Pancreas (tissue), 10 donors: ENCODE measurements around the gene ZBTB20. TPM values are rescaled to one million over a fixed set of nuclear protein-coding genes. Genes with fewer than 3 reads are reported as not detected.

Experiments
- ATAC-seq, 4 donors: fragments of 200-7000 bp; cut with Tn5 transposase; one replicate each; pipeline versions ENCODE4 v1.8.0 to v1.9.1; 2020; ENCODE audit warnings: mild to moderate bottlenecking in 4 of 4, moderate library complexity in 4 of 4
- DNase-seq, 6 donors: peaks; one replicate each; pipeline ENCODE4 v3.0.0-alpha.2; 2020
- FAIRE-seq: peaks from 2 replicates; lab custom pipeline; 2012; peaks lifted over from hg19 to GRCh38; lab: Jason Lieb, UNC
- H3K27ac ChIP-seq, 4 donors: fragments of 200-600 bp; sonication (generic); 1 replicate in 3 of 4; 2 replicates in 1 of 4; pipeline versions ENCODE4 v1.5.0 to v1.8.0; 2020
- H3K27me3 ChIP-seq, 4 donors: fragments of 200-600 bp; one replicate each; pipeline ENCODE4 v1.8.0; 2021
- H3K36me3 ChIP-seq, 3 donors: fragments of 200-600 bp; sonication (generic) in 1 of 3; one replicate each; pipeline versions ENCODE4 v1.5.0 to v1.8.0; 2020 to 2021
- H3K4me1 ChIP-seq, 3 donors: fragments of 200-600 bp; one replicate each; pipeline ENCODE4 v1.8.0; 2021
- H3K4me3 ChIP-seq, 4 donors: fragments of 200-600 bp; sonication (generic) in 2 of 4; one replicate each; pipeline versions ENCODE4 v1.5.0 to v1.8.0; 2020 to 2021
- H3K9me3 ChIP-seq, 4 donors: fragments of 200-600 bp; one replicate each; pipeline ENCODE4 v1.8.0; 2021
- WGBS, 2 donors: extraction: QIAGEN DNeasy Blood & Tissue Kit; methylation state at CpG; one replicate each; pipeline ENCODE4 v1.1.7; 2013; 5-methylcytosine and 5-hydroxymethylcytosine counted together
- intact Hi-C, 3 donors: fragments of 100-400 bp; cut with DNase I; formaldehyde crosslinking; loops; one replicate each; pipeline versions ENCODE4 v1.11.1 to v1.14.2; 2022
- polyA plus RNA-seq, 2 donors: library from polyadenylated mRNA; stranded (reverse); fragments of 200-250 nt; gene quantifications; one replicate each; pipeline ENCODE4 v1.2.3, GENCODE V29; 2013
- total RNA-seq, 6 donors: library from RNA; stranded (reverse); fragmentation: NEBNext Ultra II Directional in 4 of 6; extraction: Animal tissue kit (Norgen Biotek cat#: 25700) in 4 of 6; gene quantifications; one replicate each; pipeline versions ENCODE4 v1.2.1 to v1.2.4, GENCODE V29; 2021 to 2023
- TF ChIP-seq, protein P1 (sequence below), 4 donors: fragments of 200-600 bp; sonication (generic) in 3 of 4; IDR thresholded peaks; one replicate each; pipeline versions ENCODE4 v1.5.0 to v1.8.0; 2021; ENCODE audit warnings: antibody characterized with exemption in 4 of 4
- donor health status: healthy with polysubstance abuse.
- donor health status: DM: no; HTN: no; CAD: no; lungs with moderate emphysema.
- donor health status: DM: no; HTN: no; CAD: no.
- donor health status: control.
- donor health status: control.
- donor health status: Bipolar disorder and iron deficiency.
- donor health status: DM: yes; HTN: yes; CAD: no.
- donor health status: DM: no; HTN: no; CAD: no.
- donor health status: DM: no; HTN: no; CAD: no.
- donor health status: DM: yes; HTN: yes; CAD: no.

Gene ZBTB20
- total and polyA plus RNA-seq, 8 donors = 1.3 to 81.5 (median 43.7) TPM

DNA sequence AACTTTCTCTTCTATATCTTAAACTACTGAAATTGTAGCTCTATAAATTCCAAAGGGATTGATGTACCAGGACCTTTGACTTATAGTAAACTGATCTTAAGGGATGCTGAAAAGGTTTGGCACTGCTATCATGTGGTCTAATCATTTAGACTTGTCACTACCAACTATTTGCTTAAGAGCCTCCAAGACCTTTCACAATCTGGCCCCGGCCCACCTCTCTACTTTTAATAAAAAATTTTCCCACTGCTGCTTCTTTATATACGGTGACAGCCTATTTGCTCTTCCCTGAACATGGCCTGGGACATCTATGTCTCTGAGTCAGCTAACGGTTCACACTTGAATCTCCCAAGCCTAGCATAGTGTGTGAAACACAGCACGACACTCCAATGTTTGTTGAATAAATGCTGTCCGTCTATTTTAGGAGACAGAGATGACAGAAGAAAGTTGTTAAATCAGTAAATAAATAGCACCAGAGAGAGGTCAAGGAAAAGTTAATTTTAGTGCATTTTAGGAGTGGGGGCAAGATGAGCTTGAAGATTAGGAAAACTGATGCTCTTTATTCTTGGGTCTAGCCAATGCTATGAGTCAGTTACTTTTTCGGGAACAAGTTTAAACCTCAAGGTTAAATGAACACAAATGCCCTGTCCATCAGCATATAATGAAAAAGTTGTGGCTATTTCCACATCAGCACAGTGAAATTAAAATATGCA lies 640.3 kb downstream of the ZBTB20 start:
- peaks cover 0 to 5% (median 0%) of the 10 kb centered on the region in 3 donors for H3K4me1 ChIP-seq
- 72 to 74% methylated on average over 6 of the region's 6 CpGs for WGBS, 2 donors
- peak in 2 of 4 donors; percentile 20 to 33 for ATAC-seq
- intact Hi-C loops = no loop called here
- no peaks in the 10 kb centered on the region for H3K27me3 ChIP-seq
- no peak overlapping the region for H3K27ac ChIP-seq
- TF ChIP-seq, protein P1, sequence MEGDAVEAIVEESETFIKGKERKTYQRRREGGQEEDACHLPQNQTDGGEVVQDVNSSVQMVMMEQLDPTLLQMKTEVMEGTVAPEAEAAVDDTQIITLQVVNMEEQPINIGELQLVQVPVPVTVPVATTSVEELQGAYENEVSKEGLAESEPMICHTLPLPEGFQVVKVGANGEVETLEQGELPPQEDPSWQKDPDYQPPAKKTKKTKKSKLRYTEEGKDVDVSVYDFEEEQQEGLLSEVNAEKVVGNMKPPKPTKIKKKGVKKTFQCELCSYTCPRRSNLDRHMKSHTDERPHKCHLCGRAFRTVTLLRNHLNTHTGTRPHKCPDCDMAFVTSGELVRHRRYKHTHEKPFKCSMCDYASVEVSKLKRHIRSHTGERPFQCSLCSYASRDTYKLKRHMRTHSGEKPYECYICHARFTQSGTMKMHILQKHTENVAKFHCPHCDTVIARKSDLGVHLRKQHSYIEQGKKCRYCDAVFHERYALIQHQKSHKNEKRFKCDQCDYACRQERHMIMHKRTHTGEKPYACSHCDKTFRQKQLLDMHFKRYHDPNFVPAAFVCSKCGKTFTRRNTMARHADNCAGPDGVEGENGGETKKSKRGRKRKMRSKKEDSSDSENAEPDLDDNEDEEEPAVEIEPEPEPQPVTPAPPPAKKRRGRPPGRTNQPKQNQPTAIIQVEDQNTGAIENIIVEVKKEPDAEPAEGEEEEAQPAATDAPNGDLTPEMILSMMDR (IDR thresholded peaks at IDR 0.05) = no peak
- no peaks in the 10 kb centered on the region for H3K36me3 ChIP-seq
- no peaks in the 10 kb centered on the region for H3K9me3 ChIP-seq
- no peak overlapping the region for H3K4me3 ChIP-seq
- DNase-seq = no peak
- no peak for FAIRE-seq

DNA sequence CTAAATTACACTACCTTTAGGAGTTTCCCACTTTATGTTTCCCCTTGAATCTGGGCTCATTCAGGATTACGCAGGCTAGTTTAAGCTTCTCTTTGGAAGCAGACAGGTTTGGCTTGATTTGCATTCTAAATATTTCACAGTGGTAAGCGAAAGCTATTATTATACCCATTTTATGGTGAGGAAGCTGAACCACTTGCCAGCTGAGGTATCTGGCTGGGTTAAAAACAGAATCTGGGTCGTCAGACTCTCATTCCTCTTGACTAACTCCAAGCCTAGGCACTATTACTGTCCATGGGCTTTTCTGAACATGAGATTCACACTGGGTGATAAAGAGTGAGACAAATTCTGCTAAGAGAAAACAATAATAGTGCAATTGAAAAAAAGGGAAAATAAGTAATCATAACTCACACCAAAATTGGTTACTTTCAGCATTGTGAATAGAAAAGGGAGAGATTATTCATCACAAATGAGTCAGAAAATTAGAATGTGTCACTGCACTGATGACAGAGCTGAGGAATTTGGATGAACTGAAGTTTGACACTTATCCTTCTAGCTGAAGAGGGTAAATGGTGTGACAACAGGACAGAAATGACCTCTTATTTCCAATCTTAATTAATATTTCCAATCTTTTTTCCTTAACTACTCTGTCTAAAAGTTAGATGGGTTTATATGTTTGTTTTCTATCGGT lies 642.0 kb downstream of the ZBTB20 start:
- Histone ChIP-seq H3K4me1 (peaks cover 0 to 5% (median 0%) of the 10 kb centered on the region in 3 donors), H3K27ac (no peak overlapping the region), H3K36me3 (no peaks in the 10 kb centered on the region), H3K9me3 (no peaks in the 10 kb centered on the region), H3K27me3 (no peaks in the 10 kb centered on the region), H3K4me3 (no peak overlapping the region)
- TF ChIP-seq, protein P1 (IDR thresholded peaks at IDR 0.05) = no peak
- intact Hi-C loops = no loop called here
- 90% methylated on average over 4 of the region's 4 CpGs for WGBS, 2 donors
- ATAC-seq (no peak), DNase-seq (no peak), FAIRE-seq (no peak)

DNA sequence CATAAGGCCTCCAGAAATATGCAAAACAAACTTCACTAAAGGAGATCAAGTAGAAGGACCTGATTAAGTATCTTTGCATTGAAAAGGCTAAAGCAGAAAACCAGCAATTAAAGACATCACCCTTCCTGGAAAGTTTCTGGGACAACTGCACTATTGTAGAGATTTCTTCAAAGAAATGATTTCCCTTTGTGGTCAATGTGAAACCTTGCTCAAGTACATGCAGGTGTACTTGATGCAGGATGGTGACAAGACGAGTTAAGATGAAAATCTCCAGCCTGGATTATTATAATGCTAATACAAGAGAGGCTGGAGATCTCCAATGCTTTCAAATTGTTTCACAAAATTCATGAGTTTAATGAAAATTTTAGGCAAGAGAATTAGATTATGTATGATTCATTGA lies 644.9 kb downstream of the ZBTB20 start:
- H3K36me3 ChIP-seq = no peaks in the 10 kb centered on the region
- H3K4me3 ChIP-seq = no peak overlapping the region
- H3K27me3 ChIP-seq = no peaks in the 10 kb centered on the region
- DNase-seq (no peak), ATAC-seq (no peak), FAIRE-seq (no peak)
- 91 to 97% methylated on average over 1 of the region's 1 CpG for WGBS, 2 donors
- intact Hi-C loops = no loop called here
- TF ChIP-seq, protein P1 (IDR thresholded peaks at IDR 0.05) = no peak
- no peak overlapping the region for H3K27ac ChIP-seq
- H3K4me1 ChIP-seq = peaks cover 0 to 1% (median 0%) of the 10 kb centered on the region in 3 donors
- H3K9me3 ChIP-seq = no peaks in the 10 kb centered on the region

DNA sequence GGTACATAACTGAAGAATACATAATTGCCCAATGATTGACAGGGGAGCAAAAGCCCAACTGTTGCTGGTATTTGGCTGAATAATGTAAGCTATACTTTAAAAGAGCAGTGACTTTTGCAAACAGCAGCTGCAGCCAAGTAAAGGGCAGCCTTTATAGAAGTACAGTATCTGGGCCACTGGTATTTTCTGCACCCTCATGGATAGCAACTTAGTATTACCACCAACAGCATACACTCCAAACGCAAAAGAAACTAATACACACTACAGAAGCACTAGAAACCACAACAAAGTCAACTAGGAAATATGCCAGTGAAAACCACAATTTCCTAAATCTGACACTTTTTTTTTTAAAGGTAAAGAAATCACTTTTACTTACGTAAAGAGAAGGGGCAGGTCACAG lies 647.1 kb downstream of the ZBTB20 start:
- Histone ChIP-seq H3K4me3 (no peak overlapping the region), H3K27me3 (no peaks in the 10 kb centered on the region), H3K9me3 (no peaks in the 10 kb centered on the region), H3K27ac (no peak overlapping the region), H3K4me1 (no peaks in the 10 kb centered on the region), H3K36me3 (no peaks in the 10 kb centered on the region)
- ATAC-seq = no peak
- no peak for DNase-seq
- intact Hi-C loops = no loop called here
- WGBS, 2 donors = 87% methylated on average over 2 of the region's 2 CpGs
- FAIRE-seq = no peak
- TF ChIP-seq, protein P1 (IDR thresholded peaks at IDR 0.05) = no peak
